DMS 273 treated with DMSO at 0.1 percent for 48 hours (cell line): ENCODE results near the gene MYOD1.

Experiments used
- DNase-seq: peaks from one replicate; lab custom pipeline; 2025; lab: John Stamatoyannopoulos, UW

The MYOD1 gene

DNA sequence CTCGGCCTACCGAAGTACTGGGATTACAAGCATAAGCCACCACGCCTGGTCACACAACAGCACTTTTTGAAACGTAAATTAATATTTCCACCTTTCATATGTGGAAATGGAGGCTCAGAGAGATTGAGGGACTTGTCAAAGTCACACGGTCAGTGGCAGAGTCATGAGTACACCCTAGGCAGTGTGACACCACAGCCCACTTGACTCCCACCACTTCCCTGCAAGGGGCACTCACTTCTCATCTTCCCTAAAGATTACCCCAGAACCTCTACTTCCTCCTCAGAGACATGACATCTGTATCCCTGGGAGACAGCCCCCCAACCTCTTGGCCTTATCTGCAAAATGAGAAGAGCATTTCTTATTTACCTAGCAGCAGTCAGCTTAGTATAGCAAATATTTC lies 16.5 kb upstream of the MYOD1 start:
- DNase-seq = no peak

DNA sequence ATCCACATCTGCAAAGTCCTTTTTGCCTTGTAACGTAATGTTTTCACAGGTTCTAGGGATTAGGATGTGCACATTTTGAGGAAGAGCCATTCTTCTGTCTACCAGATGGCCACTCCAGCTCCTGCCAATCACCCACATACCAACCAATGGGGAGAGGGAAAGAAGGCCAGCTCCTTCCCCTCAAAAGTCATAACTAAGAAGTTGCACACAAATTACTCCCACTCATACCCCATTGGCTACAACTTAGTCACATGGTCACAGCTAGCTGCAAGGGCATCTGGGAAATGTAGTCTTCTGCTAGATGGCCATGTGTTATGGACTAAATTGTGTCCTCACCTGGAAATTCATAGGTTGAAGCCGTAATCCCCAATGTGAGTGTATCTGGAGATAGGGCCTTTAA lies 15.4 kb upstream of the MYOD1 start:
- DNase-seq = no peak

DNA sequence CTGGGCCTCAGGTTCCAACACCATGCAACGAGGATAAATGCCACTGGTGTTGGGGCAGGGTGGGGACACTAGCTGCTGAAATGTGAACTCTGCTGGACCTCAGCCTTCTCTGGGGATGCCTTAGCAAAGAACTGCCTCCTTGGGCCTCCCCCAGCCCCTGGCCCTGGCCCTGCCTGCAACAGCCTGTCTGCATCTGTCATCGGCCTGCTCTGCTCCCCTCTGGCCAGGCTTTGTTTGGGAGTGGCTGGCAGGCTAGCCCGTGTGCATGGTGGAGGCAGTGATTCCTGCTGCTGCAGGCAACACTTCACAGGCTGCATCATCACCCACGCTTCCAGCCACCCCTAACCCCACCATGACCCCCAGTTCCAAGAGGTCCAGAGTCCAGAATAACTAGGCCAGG lies 11.5 kb upstream of the MYOD1 start:
- no peak for DNase-seq

DNA sequence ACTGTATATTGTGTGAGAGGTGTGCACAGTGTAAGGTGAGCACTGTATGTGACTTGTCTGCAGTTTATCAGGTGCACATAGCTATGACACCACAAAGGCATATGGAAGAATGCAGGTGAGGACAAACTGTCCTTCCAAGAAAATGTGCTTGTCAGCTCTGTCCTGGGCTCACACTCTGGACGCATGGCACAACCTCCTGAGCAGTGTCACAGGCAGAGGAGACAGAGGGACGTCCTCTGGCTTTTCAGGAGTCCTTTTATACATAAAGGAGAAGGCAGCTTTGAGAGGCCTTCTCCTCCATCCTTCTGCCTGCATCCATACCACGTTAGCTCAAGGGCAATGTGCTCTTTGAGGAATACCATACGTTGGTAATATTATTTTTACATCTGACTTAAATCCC lies 7.5 kb upstream of the MYOD1 start:
- no peak for DNase-seq

DNA sequence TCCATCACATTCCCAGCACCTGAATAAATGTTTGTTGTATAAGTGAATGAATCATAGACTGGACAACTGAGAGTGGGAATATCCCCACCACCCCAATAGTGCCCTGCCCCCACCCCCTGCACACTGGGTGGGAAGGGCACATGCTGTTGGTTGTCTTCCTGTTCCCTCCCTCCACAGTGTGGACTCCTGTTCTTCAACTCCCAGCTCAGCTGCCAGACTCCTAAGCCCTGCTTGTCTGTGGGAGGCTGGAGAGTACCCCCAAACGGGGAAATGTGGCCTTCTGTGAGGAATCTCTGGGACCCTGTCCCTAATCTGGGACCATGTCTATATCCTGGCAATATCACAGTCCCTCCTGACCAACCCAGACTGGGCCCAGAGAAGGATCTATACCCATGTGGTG lies 5.5 kb upstream of the MYOD1 start:
- DNase-seq = no peak

DNA sequence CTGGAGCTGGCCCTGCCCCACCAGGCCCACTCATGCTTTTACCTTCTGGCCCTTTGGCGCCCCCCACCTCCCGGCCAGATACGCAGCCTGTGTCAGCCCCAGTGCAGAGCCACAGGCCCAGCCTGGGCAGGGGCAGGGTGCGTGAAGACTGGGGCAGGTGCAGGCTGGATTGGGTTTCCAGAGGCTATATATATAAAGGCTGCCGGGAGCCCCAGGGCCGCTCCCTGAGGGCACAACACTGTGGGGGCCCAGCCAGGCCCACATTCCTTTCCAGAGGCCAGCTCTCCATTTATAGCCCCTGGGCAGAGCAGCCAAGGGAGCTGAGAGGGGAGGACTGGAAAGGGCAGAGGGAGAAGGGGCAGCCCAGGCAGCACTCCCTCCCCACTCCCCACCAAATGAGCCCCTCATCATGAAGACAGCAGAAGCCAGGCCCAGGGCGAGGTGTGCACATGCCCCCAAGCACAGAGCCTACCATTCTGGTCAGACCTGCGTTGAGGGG lies 5.0 kb upstream of the MYOD1 start:
- no peak for DNase-seq

DNA sequence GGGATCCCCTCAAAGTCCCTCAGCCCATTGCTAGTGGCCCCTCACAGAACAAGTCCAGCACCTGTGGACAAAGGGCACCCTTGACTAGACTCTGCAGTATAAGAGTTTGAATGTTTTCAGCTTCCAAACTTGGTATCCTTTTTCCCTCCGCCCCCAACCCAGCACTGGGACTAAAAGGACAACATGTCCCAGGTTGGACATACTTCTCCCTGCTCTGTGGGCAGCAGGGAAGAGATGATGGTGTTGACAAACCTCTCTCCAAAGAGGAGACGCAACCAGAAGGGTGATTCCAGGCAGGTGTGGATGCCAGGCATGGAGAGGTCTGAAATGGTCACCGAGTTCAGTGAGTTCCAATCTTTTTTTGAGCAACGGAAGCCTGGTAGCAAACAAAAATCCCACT lies 4.5 kb upstream of the MYOD1 start:
- no peak for DNase-seq

DNA sequence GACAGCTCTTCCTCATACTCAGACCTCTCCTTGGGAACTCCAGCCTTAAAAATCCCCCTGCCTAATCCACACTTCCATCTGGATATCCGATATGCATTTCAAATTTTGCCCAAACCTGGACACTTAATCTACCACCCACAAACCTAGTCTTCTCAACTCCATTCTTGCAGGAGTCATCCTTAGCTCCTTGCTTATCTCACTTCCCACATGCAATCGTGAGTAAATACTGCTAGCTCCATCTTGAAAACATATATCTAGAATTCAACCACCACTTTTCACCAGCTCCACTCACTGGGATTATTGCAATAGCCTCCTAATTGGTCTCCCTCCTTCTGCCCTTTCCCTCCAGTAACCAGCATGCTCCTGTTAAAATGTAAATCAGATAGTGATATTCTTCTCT lies 2.6 kb upstream of the MYOD1 start:
- no peak for DNase-seq

DNA sequence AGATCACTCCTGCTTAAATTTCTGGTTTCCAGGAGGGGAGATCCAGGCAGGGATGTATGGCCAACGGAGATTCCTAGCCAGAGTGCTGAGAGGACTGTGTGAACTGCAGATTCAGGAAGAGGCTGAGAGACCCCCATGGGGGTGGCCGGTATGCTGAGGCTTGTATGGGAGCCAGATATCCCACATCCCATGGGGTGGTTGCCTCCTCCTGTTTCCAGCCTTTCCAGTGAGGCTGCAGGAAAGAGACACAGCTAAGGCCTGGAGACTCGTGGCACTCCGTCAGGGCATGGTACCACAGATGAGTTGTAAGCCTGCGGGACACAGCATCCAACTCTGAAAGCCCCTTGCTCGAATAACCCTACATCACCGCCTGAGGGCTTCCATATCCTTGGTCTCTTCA lies 1.4 kb upstream of the MYOD1 start:
- no peak for DNase-seq

DNA sequence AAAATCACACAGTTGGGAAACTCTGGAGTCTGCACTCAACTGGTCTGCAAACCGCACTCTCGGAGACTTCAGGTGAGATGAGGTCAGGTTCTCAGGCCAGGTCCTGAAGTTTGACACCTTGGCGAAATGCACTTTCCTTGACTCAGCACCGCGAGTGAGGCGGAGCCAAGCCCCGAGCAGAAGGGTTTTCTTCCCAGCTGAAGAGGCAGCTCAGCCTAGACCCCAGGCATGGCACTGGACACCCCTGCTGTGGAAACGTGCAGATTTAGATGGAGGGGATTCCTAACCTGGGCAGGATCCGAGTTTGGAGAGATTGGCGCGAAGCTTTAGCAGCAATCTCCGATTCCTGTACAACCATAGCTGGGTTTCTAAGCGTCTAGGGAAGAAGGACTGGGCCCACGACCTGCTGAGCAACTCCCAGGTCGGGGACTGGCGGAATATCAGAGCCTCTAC lies 835 bp upstream of the MYOD1 start:
- no peak for DNase-seq

DNA sequence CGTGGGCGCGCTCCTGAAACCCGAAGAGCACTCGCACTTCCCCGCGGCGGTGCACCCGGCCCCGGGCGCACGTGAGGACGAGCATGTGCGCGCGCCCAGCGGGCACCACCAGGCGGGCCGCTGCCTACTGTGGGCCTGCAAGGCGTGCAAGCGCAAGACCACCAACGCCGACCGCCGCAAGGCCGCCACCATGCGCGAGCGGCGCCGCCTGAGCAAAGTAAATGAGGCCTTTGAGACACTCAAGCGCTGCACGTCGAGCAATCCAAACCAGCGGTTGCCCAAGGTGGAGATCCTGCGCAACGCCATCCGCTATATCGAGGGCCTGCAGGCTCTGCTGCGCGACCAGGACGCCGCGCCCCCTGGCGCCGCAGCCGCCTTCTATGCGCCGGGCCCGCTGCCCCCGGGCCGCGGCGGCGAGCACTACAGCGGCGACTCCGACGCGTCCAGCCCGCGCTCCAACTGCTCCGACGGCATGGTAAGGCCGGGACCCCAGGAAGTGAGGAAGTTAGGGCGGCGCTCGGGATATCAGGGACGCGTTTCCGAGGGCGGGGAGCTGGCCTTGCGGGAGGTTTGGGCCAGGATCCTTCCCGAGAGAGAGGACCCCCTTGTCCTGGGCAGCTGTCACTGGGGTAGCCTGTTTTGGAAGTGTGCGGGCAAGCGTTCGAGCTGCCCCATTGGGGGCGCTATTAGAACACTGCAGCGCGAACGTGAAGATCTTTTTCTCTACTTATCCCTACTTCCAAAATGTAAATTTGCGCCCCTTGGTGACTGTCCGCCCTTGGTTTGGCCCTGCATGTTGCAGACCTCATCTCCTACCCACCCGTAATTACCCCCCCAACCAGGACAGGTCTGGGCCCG lies 796 bp downstream of the MYOD1 start:
- DNase-seq = no peak

DNA sequence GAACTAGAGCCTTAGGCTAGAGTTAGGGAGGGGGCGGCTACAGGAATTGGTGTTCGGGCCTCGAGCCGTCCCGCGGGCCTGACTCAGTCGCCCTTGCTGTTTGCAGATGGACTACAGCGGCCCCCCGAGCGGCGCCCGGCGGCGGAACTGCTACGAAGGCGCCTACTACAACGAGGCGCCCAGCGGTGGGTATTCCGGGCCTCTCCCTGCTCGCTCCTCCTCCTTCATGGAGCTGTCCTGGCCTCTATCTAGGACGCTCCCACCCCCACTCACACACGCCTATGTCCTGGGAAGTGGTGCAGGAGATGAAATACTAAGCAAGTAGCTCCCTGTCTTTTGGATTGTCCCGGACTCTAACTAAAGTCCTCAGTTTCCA lies 1.4 kb downstream of the MYOD1 start:
- DNase-seq = no peak

DNA sequence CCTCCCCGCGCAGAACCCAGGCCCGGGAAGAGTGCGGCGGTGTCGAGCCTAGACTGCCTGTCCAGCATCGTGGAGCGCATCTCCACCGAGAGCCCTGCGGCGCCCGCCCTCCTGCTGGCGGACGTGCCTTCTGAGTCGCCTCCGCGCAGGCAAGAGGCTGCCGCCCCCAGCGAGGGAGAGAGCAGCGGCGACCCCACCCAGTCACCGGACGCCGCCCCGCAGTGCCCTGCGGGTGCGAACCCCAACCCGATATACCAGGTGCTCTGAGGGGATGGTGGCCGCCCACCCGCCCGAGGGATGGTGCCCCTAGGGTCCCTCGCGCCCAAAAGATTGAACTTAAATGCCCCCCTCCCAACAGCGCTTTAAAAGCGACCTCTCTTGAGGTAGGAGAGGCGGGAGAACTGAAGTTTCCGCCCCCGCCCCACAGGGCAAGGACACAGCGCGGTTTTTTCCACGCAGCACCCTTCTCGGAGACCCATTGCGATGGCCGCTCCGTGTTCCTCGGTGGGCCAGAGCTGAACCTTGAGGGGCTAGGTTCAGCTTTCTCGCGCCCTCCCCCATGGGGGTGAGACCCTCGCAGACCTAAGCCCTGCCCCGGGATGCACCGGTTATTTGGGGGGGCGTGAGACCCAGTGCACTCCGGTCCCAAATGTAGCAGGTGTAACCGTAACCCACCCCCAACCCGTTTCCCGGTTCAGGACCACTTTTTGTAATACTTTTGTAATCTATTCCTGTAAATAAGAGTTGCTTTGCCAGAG lies 2.0 kb downstream of the MYOD1 start:
- DNase-seq = no peak

DNA sequence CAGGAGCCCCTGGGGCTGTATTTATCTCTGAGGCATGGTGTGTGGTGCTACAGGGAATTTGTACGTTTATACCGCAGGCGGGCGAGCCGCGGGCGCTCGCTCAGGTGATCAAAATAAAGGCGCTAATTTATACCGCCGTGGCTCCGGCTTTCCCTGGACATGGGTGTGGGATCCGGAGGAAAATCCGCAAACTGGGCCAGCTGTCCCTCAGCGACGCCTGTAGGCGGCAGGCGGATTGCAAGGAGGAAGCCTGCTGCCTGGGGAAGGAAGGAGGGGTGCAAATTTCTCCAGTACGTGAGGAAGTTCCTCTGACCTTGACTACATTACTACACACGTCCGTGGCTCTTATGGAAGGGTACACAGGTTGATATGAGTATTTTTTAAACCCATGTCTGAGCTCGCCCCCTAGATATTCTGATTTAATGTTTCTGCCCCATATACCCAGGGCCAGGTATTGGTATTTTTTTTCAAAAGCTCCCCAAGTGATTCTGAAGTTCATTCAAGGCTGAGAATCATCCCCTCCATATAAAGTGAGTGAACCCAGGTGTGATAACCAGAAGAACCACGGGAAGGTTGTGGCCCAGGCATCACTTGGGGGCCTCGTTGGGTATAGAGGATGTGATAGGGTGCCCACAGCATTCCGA lies 2.8 kb downstream of the MYOD1 start:
- no peak for DNase-seq

DNA sequence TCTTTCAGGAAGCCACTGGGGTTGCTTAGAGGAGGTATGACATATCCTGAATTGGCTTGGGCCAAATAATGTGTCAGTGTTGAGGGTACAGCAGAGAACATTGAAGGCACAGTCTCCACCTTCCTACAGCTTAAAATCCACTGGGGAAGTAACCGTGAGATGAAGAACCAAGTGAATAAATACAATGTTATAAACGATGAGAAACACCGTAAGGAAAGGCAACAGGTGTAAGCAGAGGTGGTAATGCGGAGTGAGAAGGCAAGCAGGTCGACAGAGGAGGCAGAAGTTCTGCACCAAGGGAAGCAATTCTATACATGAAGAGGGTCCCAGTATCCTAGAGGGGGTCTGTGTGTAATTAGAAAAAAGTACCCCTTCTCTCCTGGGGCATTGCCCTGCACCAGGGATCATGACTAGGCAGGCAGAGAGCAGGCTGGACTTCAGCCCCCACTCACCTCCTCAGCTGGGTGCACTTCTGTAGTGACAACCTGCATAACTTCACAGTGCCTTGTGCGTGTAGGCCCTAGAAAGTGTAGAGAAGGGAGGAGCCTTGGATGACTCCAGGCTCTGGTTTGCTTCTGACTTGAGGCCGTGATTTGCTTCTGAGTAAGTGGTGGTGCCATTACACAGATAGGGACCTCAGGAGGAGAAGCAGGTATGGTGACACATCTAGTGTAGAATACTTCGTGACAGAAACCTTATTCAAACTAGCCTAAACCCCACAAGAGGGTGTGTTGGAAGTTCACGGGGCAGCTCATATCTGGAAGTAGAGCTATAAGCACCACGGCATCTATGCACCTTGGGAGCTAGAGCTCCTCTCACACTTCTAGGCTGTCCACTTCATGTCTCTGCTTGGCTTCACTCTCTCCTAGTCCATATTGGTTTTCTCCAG lies 4.9 kb downstream of the MYOD1 start:
- no peak for DNase-seq

DNA sequence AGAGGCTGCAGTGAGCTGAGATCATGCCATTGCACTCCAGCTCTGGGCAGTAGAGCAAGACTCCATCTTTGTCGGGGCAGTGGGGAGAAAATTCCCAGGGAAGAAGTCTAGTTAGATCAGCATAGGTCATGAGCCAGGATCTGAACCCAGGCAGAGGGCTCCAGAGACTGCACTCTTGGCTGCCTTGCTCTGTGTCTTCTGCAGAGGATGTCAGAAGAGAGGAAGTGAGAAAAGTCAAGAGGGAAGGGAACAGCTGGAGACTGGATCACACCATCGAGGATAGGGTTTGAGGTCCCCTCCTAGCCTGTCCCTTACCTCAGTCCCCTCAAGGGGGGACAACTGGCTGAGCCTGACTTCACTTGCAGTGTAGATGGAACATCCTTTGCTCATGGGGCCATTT lies 5.8 kb downstream of the MYOD1 start:
- DNase-seq = no peak

DNA sequence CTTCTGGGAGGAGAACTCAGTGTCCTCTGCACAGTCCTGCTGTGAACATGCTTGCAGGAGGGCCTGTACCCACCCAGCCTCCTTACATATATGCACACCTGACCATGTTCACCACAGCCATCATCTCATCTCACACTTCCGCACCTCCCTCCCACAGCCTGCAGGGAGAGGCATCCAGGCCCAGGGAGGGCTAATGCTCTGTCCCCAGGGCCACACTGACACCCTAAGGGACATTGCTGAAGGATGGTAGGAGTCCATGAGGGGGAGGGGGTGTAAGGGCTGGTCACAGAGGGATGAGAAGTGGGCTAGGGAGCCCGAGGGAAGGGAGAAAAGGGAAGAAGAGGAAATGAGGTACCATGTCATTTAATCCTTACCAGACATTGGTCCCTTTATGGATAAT lies 10.8 kb downstream of the MYOD1 start:
- no peak for DNase-seq

DNA sequence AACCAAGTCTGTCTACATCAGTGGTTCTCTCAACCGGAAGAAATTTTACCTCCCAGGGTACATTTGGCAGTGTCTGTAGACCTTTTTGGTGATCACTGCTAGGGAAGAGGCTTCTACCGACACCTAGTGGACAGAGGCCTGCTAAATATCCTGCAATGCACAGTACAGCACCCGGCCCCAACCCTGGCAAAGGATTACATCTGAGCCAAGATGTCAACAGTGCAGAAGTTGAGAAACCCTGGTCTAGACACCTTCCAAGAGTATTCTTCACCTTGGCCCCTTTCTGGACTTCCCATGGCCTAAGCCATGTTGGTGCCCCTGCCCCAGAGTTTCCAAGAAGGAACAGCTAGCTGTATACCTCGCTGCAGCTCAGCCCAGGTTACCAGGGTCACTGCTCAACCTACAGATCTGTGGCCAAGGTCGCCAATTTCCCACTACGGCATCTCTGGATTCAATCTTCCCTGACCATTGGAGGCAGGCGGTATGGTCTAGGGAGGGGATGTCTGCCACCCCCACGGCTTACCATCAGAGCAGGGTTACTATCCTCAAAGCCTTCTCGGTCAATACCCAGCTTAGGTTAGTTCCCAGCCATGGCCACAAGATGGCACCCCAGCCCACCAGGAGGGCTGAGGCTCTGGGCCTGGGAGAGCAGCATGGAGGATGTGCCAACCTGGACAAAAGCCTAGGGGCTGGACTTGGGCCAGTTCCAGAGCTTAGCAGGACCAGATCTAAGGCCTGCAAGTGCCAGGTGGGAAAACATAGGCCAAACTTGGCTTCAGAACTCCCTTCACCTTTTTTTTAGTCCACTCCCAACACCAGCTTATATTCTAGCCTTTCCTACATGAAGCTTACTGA lies 11.5 kb downstream of the MYOD1 start:
- DNase-seq = peak; percentile 50

DNA sequence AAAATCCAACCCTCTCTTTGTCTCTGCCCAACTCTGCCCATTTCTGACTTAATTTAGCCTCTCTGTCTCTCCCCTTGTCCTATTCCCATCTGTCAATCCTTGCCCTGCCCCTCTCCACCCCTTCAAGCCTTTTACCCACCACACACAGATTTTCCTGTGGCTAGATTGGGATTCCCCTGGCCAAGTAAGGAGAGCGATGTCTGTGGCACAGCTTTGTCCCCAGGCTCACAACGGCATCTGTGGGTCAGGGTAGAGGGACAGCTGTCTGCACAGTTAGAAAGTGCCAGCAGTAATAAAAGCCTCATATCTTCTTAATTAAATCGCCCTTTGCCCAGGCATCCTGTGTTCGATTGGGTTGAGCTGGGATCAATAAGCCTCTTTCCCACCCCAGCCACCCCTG lies 13.9 kb downstream of the MYOD1 start:
- DNase-seq = no peak

DNA sequence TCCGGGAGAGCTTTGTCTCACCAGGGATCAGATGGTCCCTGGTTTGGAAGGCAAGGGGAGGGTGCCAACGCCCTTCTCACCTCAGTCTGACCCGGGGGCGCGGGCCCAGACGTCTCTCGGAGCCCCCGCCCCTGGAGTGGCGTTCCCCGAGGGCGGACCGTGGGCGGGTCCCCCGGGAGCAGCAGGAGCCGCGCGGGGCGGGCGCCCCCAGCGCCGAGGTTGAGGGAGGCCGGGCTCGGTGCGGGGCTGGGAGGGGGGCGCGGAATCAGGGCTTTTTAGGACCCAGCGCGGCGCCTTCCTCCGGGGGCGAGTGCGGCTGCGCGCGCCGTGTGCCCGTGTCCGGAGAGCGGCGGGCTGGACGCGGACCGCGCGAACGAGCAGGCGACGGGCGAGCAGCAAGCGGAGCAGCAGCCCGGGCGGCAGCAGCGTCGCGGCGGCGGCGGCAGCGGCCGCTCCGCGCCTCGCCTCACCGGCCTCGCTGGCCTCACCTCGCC lies 15.1 kb downstream of the MYOD1 start, which contains the start of gene KCNC1:
TSS of gene KCNC1 (plus strand) at position 364 of the 494 bp plus-strand sequence. CDS start 1,222 bp downstream, outside the sequence.
- DNase-seq = no peak
